Uterus (tissue), 4 donors: ENCODE results near the gene CEACAM4. TPM values are rescaled to one million over a fixed set of nuclear protein-coding genes. Genes with fewer than 3 reads are reported as not detected.
A peak's percentile ranks its signal among the peaks of the same experiment; 100 is the strongest.

Experiments used
- DNase-seq, 2 donors: peaks; one replicate each; pipeline ENCODE4 v3.0.0-alpha.2; 2019 to 2020
- H3K27ac ChIP-seq, 2 donors: fragments of 200-600 bp; sonication (generic); 1 replicate in 1 of 2; 2 replicates in 1 of 2; pipeline ENCODE4 v1.5.1; 2016 to 2018
- H3K27me3 ChIP-seq, 2 donors: fragments of 200-600 bp; sonication (generic); one replicate each; pipeline ENCODE4 v1.5.1; 2018 to 2019; ENCODE audit warnings: control low read depth in 1 of 2
- H3K36me3 ChIP-seq, 2 donors: fragments of 200-600 bp; sonication (generic); one replicate each; pipeline ENCODE4 v1.5.1; 2019; ENCODE audit warnings: control low read depth in 1 of 2
- H3K4me1 ChIP-seq, 2 donors: fragments of 200-600 bp; sonication (generic); one replicate each; pipeline ENCODE4 v1.5.1; 2018 to 2019; ENCODE audit warnings: control low read depth in 1 of 2
- H3K4me3 ChIP-seq, 2 donors: fragments of 200-600 bp; sonication (generic); 1 replicate in 1 of 2; 2 replicates in 1 of 2; pipeline ENCODE4 v1.5.1; 2018 to 2019; ENCODE audit warnings: mild to moderate bottlenecking in 1 of 2
- H3K9me3 ChIP-seq, 2 donors: fragments of 200-600 bp; sonication (generic); one replicate each; pipeline ENCODE4 v1.5.1; 2019; ENCODE audit warnings: control low read depth in 1 of 2
- CTCF ChIP-seq, 4 experiments: fragments of 200-600 bp in 2 of 4; fragments of 450-650 bp in 2 of 4; sonication (generic) in 2 of 4; IDR thresholded peaks; one replicate each; pipeline ENCODE4 v1.5.1; 2016 to 2019; ENCODE audit warnings: antibody characterized with exemption in 4 of 4, mild to moderate bottlenecking in 2 of 4, moderate library complexity in 1 of 4
- POLR2A ChIP-seq, 2 donors: fragments of 450-650 bp; IDR thresholded peaks; one replicate each; pipeline ENCODE4 v1.6.1; 2016; ENCODE audit warnings: antibody characterized with exemption in 2 of 2, mild to moderate bottlenecking in 1 of 2, moderate library complexity in 1 of 2
- intact Hi-C: fragments of 100-400 bp; cut with DNase I; formaldehyde crosslinking; loops from one replicate; pipeline ENCODE4 v1.15.1; 2023; ENCODE audit warnings: low total_unique reads
- total RNA-seq, 4 donors: library from RNA; depleted of rRNA in 3 of 4; stranded (reverse); fragments of >200 nt in 3 of 4; gene quantifications; one replicate each; pipeline versions ENCODE4 v1.1.0 to v1.2.4, GENCODE V29; 2014 to 2023
- donor health status: DM: yes; HTN: yes; CAD: no.

Gene CEACAM4
- total RNA-seq, 4 donors from 2014 or later = 0.26 to 0.61 TPM; not detected in 2

GRCh38 chr19:41577833-41578232 lies 49.0 kb downstream of the CEACAM4 start:
- TF ChIP-seq POLR2A (IDR thresholded peaks at IDR 0.05) = no peak
- TF ChIP-seq CTCF (IDR thresholded peaks at IDR 0.05) = no peak
- intact Hi-C loops = no loop called here
- no peaks in the 10 kb centered on the region for H3K36me3 ChIP-seq

GRCh38 chr19:41577144-41577830 lies 49.6 kb downstream of the CEACAM4 start:
- Histone ChIP-seq H3K4me1 (no peaks in the 10 kb centered on the region), H3K9me3 (no peaks in the 10 kb centered on the region), H3K27ac (no peak overlapping the region), H3K4me3 (no peak overlapping the region), H3K36me3 (no peaks in the 10 kb centered on the region), H3K27me3 (no peaks in the 10 kb centered on the region)
- intact Hi-C loops = no loop called here
- DNase-seq = no peak
- TF ChIP-seq CTCF (IDR thresholded peaks at IDR 0.05) (no peak), POLR2A (IDR thresholded peaks at IDR 0.05) (no peak)

More at GRCh38 chr19:41577833-41578232, 49.0 kb downstream of the CEACAM4 start:
- Histone ChIP-seq H3K4me1 (no peaks in the 10 kb centered on the region), H3K9me3 (no peaks in the 10 kb centered on the region), H3K4me3 (no peak overlapping the region), H3K27me3 (no peaks in the 10 kb centered on the region), H3K27ac (no peak overlapping the region)
- DNase-seq = no peak

- Histone ChIP-seq H3K27ac (no peak within 1 kb of the TSS), H3K4me1 (no peaks in the 10 kb centered on the region), H3K4me3 (no peak within 1 kb of the TSS), H3K9me3 (no peaks in the 10 kb centered on the region), H3K36me3 (no peaks in the 10 kb centered on the region), H3K27me3 (no peaks in the 10 kb centered on the region)
- TF ChIP-seq CTCF (IDR thresholded peaks at IDR 0.05) (no peak), POLR2A (IDR thresholded peaks at IDR 0.05) (no peak)
- intact Hi-C loops = no loop called here
- DNase-seq = peak in 1 of 2 donors; percentile 27
These were observed 50.9 kb downstream of the CEACAM4 start, which contains the start of gene CEACAM21 for GRCh38 chr19:41575998-41576397. Gene CEACAM21 (plus strand): TSS chr19:41576166. CDS start chr19:41576275, 109 bp downstream.

GRCh38 chr19:41570639-41571112 lies 56.2 kb downstream of the CEACAM4 start:
- Histone ChIP-seq H3K4me3 (no peak overlapping the region), H3K36me3 (no peaks in the 10 kb centered on the region), H3K9me3 (no peaks in the 10 kb centered on the region), H3K4me1 (no peaks in the 10 kb centered on the region), H3K27me3 (peaks cover 0 to 15% of the 10 kb centered on the region in 2 donors), H3K27ac (no peak overlapping the region)
- peak; percentile 52 to 62 for DNase-seq
- intact Hi-C loops = no loop called here
- TF ChIP-seq CTCF (IDR thresholded peaks at IDR 0.05) = peak; percentile 47 to 73 (median 60)
- no peak for TF ChIP-seq POLR2A (IDR thresholded peaks at IDR 0.05)

GRCh38 chr19:41570179-41570578 lies 56.7 kb downstream of the CEACAM4 start:
- H3K4me3 ChIP-seq = no peak overlapping the region
- H3K36me3 ChIP-seq = no peaks in the 10 kb centered on the region
- intact Hi-C loops = no loop called here
- no peak for TF ChIP-seq POLR2A (IDR thresholded peaks at IDR 0.05)
- H3K4me1 ChIP-seq = no peaks in the 10 kb centered on the region
- no peak overlapping the region for H3K27ac ChIP-seq
- peaks cover 0 to 19% of the 10 kb centered on the region in 2 donors for H3K27me3 ChIP-seq
- no peaks in the 10 kb centered on the region for H3K9me3 ChIP-seq
- no peak for DNase-seq
